ENCODE measurements around the gene KRT6A. TPM values are rescaled to one million over a fixed set of nuclear protein-coding genes. Genes with fewer than 3 reads are reported as not detected.

KRT6A gene
- total RNA-seq, result not detected

- H3K9me3 Mint-ChIP-seq, result no peaks in the 10 kb centered on the region
Measured at GRCh38 chr12:52493172-52493571, at the start of gene KRT6A. Gene KRT6A (minus strand): TSS chr12:52493257. CDS start chr12:52493188, 69 bp downstream.

DNA sequence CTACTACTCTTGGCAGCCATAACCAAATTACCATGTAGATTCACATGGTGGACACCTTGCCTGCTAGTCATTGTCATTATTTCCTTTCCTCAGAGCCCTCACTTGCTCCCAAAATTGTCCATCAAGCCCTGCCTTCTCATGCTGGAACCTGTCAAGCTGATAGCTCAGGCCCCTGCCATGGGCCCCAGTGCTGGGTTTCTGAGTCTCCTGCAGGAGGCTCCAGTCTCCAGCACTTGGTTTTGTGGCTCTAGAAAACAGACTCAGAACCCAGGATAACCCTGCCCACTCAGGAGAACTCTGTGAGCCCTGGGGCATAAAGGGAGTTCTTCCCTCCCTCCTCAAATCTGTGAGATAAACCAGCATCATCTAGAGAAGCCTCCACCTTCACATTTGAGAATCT lies 49.1 kb upstream of the KRT6A start:
- Mint-ChIP-seq H3K9me3 (no peaks in the 10 kb centered on the region), H3K4me3 (no peak overlapping the region), H3K27me3 (ENCODE audit: low read depth) (peaks cover 5% of the 10 kb centered on the region), H3K36me3 (ENCODE audit: insufficient read depth) (no peaks in the 10 kb centered on the region), H3K4me1 (ENCODE audit: low read depth) (no peaks in the 10 kb centered on the region)
- no peak for DNase-seq
- no peak for ATAC-seq

More at GRCh38 chr12:52493172-52493571, at the start of gene KRT6A:
- H3K4me1 Mint-ChIP-seq (ENCODE audit: low read depth), result no peaks in the 10 kb centered on the region
- ATAC-seq (no peak), DNase-seq (no peak)
- peaks cover 36% of the 10 kb centered on the region for H3K27me3 Mint-ChIP-seq (ENCODE audit: low read depth)
- no peak within 1 kb of the TSS for H3K4me3 Mint-ChIP-seq
- H3K36me3 Mint-ChIP-seq (ENCODE audit: insufficient read depth), result no peaks in the 10 kb centered on the region

GRCh38 chr12:52541709-52542108 lies 48.7 kb upstream of the KRT6A start:
- ATAC-seq (no peak), DNase-seq (no peak)
- no peaks in the 10 kb centered on the region for H3K4me1 Mint-ChIP-seq (ENCODE audit: low read depth)
- H3K36me3 Mint-ChIP-seq (ENCODE audit: insufficient read depth), result no peaks in the 10 kb centered on the region
- peaks cover 5% of the 10 kb centered on the region for H3K27me3 Mint-ChIP-seq (ENCODE audit: low read depth)
- no peak overlapping the region for H3K4me3 Mint-ChIP-seq
- H3K9me3 Mint-ChIP-seq, result no peaks in the 10 kb centered on the region

DNA sequence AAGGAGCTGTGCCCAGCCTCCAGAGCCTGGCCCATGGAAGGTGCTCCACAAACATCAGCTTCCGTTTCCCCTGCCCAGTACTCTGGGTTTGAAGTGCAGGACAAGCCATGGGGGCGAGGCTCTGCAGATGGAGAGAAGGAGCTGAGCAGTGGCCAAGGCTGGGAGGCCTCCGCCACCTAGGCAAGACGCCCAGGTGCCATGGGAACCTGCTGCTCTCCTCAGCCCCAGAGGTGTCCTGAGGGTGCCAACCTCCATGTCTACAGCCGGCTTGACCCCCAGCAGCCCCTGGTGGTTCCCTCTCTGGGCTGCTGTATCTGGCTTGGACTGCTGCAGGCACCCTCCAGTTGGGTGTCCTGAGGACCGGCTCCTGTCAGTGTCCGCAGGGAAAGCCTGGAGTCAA lies 47.5 kb upstream of the KRT6A start:
- no peak for DNase-seq
- H3K4me1 Mint-ChIP-seq (ENCODE audit: low read depth), result no peaks in the 10 kb centered on the region

GRCh38 chr12:52539821-52540173 lies 46.7 kb upstream of the KRT6A start:
- H3K36me3 Mint-ChIP-seq (ENCODE audit: insufficient read depth), result no peaks in the 10 kb centered on the region
- H3K27me3 Mint-ChIP-seq (ENCODE audit: low read depth), result peaks cover 2% of the 10 kb centered on the region
- no peaks in the 10 kb centered on the region for H3K4me1 Mint-ChIP-seq (ENCODE audit: low read depth)
- ATAC-seq (no peak), DNase-seq (no peak)
- H3K9me3 Mint-ChIP-seq, result no peaks in the 10 kb centered on the region
- H3K4me3 Mint-ChIP-seq, result no peak overlapping the region

More for the DNA sequence above, 47.5 kb upstream of the KRT6A start:
- Mint-ChIP-seq H3K36me3 (ENCODE audit: insufficient read depth) (no peaks in the 10 kb centered on the region), H3K27me3 (ENCODE audit: low read depth) (peaks cover 2% of the 10 kb centered on the region), H3K4me3 (no peak overlapping the region), H3K9me3 (no peaks in the 10 kb centered on the region)
- no peak for ATAC-seq

DNA sequence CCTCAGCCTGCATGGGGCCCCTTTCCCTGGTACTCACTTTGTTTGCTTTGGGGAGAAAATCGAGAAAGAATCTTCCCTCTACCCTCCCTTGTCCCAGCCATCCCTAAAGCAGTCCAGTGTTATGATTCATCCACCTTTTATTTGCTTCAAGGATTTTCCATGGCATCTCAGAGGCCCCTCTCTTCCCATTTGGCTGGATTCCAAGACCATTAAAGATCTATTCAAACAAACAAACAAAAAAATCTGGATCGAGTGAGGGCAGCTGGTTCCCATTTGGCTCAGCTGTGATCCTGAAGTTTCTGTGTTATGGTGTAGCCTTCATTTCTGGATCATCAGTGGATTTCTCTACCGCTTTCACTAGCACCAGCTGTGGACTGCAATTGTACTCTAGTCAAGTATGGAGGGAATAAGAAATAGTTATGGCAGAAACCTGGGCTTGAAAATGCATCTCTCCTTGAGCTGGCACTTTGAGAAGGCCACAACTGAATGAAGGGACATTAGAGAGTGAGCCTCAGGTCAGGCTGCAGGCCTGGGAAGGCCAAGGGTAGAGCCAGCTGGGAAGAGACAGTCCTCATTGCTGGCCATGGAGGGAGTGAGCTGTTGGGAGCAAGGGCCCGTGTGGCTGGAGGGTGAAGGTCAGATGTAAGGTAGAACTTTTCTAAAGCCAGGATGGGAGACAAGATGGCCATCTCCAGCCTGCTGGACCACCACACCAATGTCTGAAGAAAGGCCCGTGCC lies 46.2 kb upstream of the KRT6A start:
- ATAC-seq (no peak), DNase-seq (no peak)
- no peaks in the 10 kb centered on the region for H3K4me1 Mint-ChIP-seq (ENCODE audit: low read depth)
- H3K27me3 Mint-ChIP-seq (ENCODE audit: low read depth), result peaks cover 2% of the 10 kb centered on the region
- no peaks in the 10 kb centered on the region for H3K9me3 Mint-ChIP-seq
- H3K4me3 Mint-ChIP-seq, result no peak overlapping the region
- H3K36me3 Mint-ChIP-seq (ENCODE audit: insufficient read depth), result no peaks in the 10 kb centered on the region

DNA sequence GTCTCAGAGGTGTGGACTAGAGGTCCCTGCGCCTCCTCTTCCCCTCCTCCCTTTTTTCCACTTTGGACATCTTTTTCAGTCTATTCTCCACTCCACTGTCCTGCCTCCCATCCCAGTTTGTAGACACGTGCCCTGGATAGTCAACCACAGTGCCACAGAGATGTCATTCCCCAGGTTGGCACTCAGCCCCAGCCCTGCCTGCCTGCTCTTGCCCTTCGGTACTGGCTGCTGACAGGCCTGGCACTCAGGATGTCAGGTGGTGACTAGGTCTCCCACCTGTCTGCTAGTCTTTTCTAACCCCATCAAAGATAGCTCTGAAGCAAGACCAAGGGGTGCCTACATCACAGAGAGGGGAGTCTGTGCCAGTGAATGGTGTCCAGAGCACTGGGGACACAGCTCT lies 44.0 kb upstream of the KRT6A start:
- Mint-ChIP-seq H3K4me3 (no peak overlapping the region), H3K27me3 (ENCODE audit: low read depth) (peaks cover 4% of the 10 kb centered on the region), H3K9me3 (no peaks in the 10 kb centered on the region), H3K4me1 (ENCODE audit: low read depth) (no peaks in the 10 kb centered on the region), H3K36me3 (ENCODE audit: insufficient read depth) (no peaks in the 10 kb centered on the region)
- ATAC-seq, result no peak
- DNase-seq, result no peak

GRCh38 chr12:52535574-52535973 lies 42.5 kb upstream of the KRT6A start:
- H3K9me3 Mint-ChIP-seq, result no peaks in the 10 kb centered on the region
- ATAC-seq (no peak), DNase-seq (no peak)
- H3K4me1 Mint-ChIP-seq (ENCODE audit: low read depth), result no peaks in the 10 kb centered on the region
- H3K36me3 Mint-ChIP-seq (ENCODE audit: insufficient read depth), result no peaks in the 10 kb centered on the region
- H3K27me3 Mint-ChIP-seq (ENCODE audit: low read depth), result peaks cover 4% of the 10 kb centered on the region
- no peak overlapping the region for H3K4me3 Mint-ChIP-seq

GRCh38 chr12:52534482-52534881 lies 41.4 kb upstream of the KRT6A start:
- no peaks in the 10 kb centered on the region for H3K4me1 Mint-ChIP-seq (ENCODE audit: low read depth)
- no peak for ATAC-seq
- H3K36me3 Mint-ChIP-seq (ENCODE audit: insufficient read depth), result no peaks in the 10 kb centered on the region
- peaks cover 4% of the 10 kb centered on the region for H3K27me3 Mint-ChIP-seq (ENCODE audit: low read depth)
- DNase-seq, result no peak
- no peak overlapping the region for H3K4me3 Mint-ChIP-seq
- no peaks in the 10 kb centered on the region for H3K9me3 Mint-ChIP-seq

- no peak for DNase-seq
- no peaks in the 10 kb centered on the region for H3K4me1 Mint-ChIP-seq (ENCODE audit: low read depth)
- H3K4me3 Mint-ChIP-seq, result no peak overlapping the region
- no peaks in the 10 kb centered on the region for H3K36me3 Mint-ChIP-seq (ENCODE audit: insufficient read depth)
- no peaks in the 10 kb centered on the region for H3K9me3 Mint-ChIP-seq
- peaks cover 4% of the 10 kb centered on the region for H3K27me3 Mint-ChIP-seq (ENCODE audit: low read depth)
- ATAC-seq, result no peak
Measured at GRCh38 chr12:52533686-52534470, 40.8 kb upstream of the KRT6A start.

- Mint-ChIP-seq H3K4me1 (ENCODE audit: low read depth) (no peaks in the 10 kb centered on the region), H3K36me3 (ENCODE audit: insufficient read depth) (no peaks in the 10 kb centered on the region), H3K4me3 (no peak overlapping the region), H3K27me3 (ENCODE audit: low read depth) (peaks cover 3% of the 10 kb centered on the region), H3K9me3 (no peaks in the 10 kb centered on the region)
- DNase-seq (no peak), ATAC-seq (no peak)
Measured at GRCh38 chr12:52532636-52533035, 39.6 kb upstream of the KRT6A start.

- DNase-seq (no peak), ATAC-seq (no peak)
- Mint-ChIP-seq H3K4me3 (no peak overlapping the region), H3K27me3 (ENCODE audit: low read depth) (peaks cover 2% of the 10 kb centered on the region), H3K9me3 (no peaks in the 10 kb centered on the region), H3K36me3 (ENCODE audit: insufficient read depth) (no peaks in the 10 kb centered on the region), H3K4me1 (ENCODE audit: low read depth) (peaks cover 3% of the 10 kb centered on the region)
Measured at GRCh38 chr12:52531566-52532300, 38.7 kb upstream of the KRT6A start.

GRCh38 chr12:52530905-52531304 lies 37.8 kb upstream of the KRT6A start:
- no peak for DNase-seq
- H3K9me3 Mint-ChIP-seq, result no peaks in the 10 kb centered on the region

DNA sequence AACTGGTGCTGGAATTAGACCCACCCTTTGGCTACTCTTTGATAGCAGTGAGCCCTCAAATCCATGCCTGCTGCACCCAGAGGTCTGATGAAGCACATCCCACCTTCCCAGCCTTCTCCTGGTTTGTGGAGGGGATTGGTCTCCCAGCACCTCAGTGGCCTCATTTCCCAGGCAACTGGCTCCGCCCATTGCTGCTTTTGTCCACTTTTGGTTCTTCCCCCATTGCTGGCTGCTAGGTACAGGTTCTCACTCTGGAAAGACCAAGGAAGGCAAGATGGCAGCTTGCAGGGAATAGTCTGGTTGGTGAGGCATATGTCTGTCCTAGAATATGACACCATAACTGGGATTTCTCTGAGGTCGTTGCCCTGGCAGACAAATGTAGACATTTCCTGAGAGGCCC lies 37.3 kb upstream of the KRT6A start:
- no peak for DNase-seq
- Mint-ChIP-seq H3K36me3 (ENCODE audit: insufficient read depth) (no peaks in the 10 kb centered on the region), H3K9me3 (no peaks in the 10 kb centered on the region), H3K4me1 (ENCODE audit: low read depth) (peaks cover 7% of the 10 kb centered on the region), H3K27me3 (ENCODE audit: low read depth) (peaks cover 2% of the 10 kb centered on the region), H3K4me3 (no peak overlapping the region)
- no peak for ATAC-seq

More at GRCh38 chr12:52530905-52531304, 37.8 kb upstream of the KRT6A start:
- Mint-ChIP-seq H3K27me3 (ENCODE audit: low read depth) (peaks cover 2% of the 10 kb centered on the region), H3K4me3 (no peak overlapping the region), H3K4me1 (ENCODE audit: low read depth) (peaks cover 7% of the 10 kb centered on the region), H3K36me3 (ENCODE audit: insufficient read depth) (no peaks in the 10 kb centered on the region)
- ATAC-seq, result no peak

Data from activated T-cell treated with anti-CD3 and anti-CD28 coated beads, Interleukin-2, amount 50 U/mL, for 4 hours (primary cell).